Measurements from ENCODE around the gene DDN. TPM values are rescaled to one million over a fixed set of nuclear protein-coding genes. Genes with fewer than 3 reads are reported as not detected.
A peak's percentile ranks its signal among the peaks of the same experiment; 100 is the strongest.

Gene DDN
- total and polyA plus RNA-seq, 9 of the 15 experiments (the other 6 are each of a cell fraction or from before 2014, with no cell fraction given), result 0.03 to 3.6 (median 1.6) TPM

DNA sequence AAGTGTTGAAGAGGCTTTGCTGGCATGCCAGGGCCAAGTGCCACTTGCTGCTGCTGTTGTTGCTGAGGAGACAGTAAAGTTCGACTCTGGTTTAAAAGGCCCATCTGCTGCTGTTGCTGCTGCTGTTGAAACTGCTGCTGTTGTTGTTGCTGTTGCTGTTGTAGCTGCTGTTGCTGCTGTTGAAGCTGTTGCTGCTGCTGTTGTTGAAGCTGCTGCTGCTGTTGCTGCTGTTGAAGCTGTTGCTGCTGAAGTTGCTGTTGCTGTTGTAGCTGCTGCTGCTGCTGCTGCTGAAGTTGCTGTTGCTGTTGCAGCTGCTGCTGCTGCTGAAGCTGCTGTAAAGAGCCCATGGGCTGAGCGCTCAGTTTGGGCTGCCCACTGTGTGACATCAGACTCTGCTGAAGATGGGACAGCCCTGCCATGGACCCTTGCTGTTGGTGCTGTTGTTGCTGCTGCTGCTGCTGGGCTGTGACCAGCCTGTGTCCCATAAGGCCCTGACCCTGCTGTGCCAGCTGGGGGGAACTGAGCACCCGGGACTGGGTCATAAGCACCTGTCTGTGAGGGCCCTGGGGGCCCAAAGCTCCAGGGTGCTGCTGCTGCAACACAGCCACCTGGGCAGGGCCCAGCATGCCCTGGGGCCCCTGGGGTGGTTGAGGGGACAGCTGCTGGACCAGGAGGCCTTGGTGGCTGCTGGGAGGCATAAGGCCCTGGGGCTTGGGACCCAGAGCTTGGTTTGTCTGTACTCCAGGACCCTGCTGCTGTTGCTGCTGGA, 33.7 kb upstream of the DDN start:
- in situ Hi-C loops (cut with MboI), result no loop called here
- TF ChIP-seq ZNF785 (CRISPR knock-in tag; IDR thresholded peaks at IDR 0.05) (no peak), MYNN (IDR thresholded peaks at IDR 0.05) (0 out of 2 replicates have a peak, but pooled peaks have one; percentile 27), MYNN (CRISPR knock-in tag; IDR thresholded peaks at IDR 0.05) (no peak)
- no peak overlapping the region for H2AFZ ChIP-seq (ENCODE audit: low read depth, low read length)
- no peak overlapping the region for H3K4me3 ChIP-seq
- ChIA-PET CTCF (ENCODE audit: low intra/inter-chr PET ratio) (no interaction called here), POLR2A (interaction anchor here (0.6 to 12.9 kb wide), 7 partner anchors 9 to 487 kb away, joined by 3 to 78 read pairs (median 6); partner anchors contain the start of gene PRKAG1)
- H3K9me3 ChIP-seq (replicated peaks; ENCODE audit: control insufficient read depth, insufficient read depth, low read depth, low read length), result no peaks in the 10 kb centered on the region
- no peak for FAIRE-seq
- no peak overlapping the region for H3K27ac ChIP-seq (ENCODE audit: extremely low read depth, low read depth, low read length)
- no peaks in the 10 kb centered on the region for H3K27me3 ChIP-seq (ENCODE audit: control insufficient read depth in 2 of 2, insufficient read depth in 2 of 2, low read length in 2 of 2)
- no peaks in the 10 kb centered on the region for H3K79me2 ChIP-seq (ENCODE audit: control insufficient read depth, insufficient read depth, low read length)
- 97% methylated on average over 3 of the region's 3 CpGs for WGBS (ENCODE audit: insufficient coverage, low coverage, missing lambda C conversion rate)
- H3K4me1 ChIP-seq (replicated peaks in 1 of 2; ENCODE audit: control insufficient read depth in 2 of 2, insufficient read depth in 2 of 2, low read length in 2 of 2), result peaks cover 0 to 13% of the 10 kb centered on the region in 2 experiments; a peak in 1 of 5 replicates
- no peaks in the 10 kb centered on the region; the same call in 1 of the 2 replicates for H4K20me1 ChIP-seq (replicated peaks; ENCODE audit: control insufficient read depth, insufficient read depth, low read length)
- ATAC-seq, result no peak
- BruUV-seq (replicated peaks), result no TSS peak
- intact Hi-C loops (cut with micrococcal nuclease), result no loop called here
- H3K36me3 ChIP-seq (ENCODE audit: control insufficient read depth, insufficient read depth, low read length), result peaks cover 97% of the 10 kb centered on the region
- peak overlapping the region in 1 of 2 experiments; percentile 41; a peak in 1 of 4 replicates for H3K9ac ChIP-seq (ENCODE audit: insufficient read depth in 1 of 2, low read depth in 2 of 2, low read length in 2 of 2)
- H3K9me1 ChIP-seq (ENCODE audit: control insufficient read depth, insufficient read depth, low read length), result no peaks in the 10 kb centered on the region
- H3K4me2 ChIP-seq (ENCODE audit: insufficient read depth, low read length), result no peak overlapping the region
- no peak for DNase-seq (ENCODE audit: extremely low read depth in 1 of 4, low spot score in 3 of 4)

DNA sequence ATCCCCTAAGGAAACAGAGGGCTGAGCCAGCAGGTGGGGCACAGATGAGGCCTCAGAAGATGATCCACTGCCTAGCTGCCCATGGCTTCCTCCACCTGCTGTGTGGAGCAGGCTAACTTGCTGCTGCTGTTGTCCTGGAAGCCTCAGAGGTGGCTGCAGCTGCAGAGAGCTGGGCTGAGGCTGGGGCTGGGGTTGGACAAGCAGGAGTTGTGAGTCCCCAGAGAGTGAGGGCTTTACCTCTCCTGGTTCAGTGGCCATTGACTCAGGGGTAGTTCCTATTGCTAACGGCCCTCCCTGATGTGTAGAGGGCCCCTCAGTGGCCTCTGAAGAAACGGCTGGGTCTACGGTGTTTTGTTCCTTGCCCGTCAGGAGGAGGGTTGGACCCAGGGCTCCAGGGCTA, 33.1 kb upstream of the DDN start:
- Histone ChIP-seq H3K4me3 (no peak overlapping the region), H3K27ac (ENCODE audit: extremely low read depth, low read depth, low read length) (no peak overlapping the region), H3K79me2 (ENCODE audit: control insufficient read depth, insufficient read depth, low read length) (no peaks in the 10 kb centered on the region), H3K4me1 (replicated peaks in 1 of 2; ENCODE audit: control insufficient read depth in 2 of 2, insufficient read depth in 2 of 2, low read length in 2 of 2) (peaks cover 0 to 13% of the 10 kb centered on the region in 2 experiments; a peak in 1 of 5 replicates), H3K9me1 (ENCODE audit: control insufficient read depth, insufficient read depth, low read length) (no peaks in the 10 kb centered on the region), H3K9ac (ENCODE audit: insufficient read depth in 1 of 2, low read depth in 2 of 2, low read length in 2 of 2) (peak overlapping the region in 1 of 2 experiments; percentile 65; a peak in 2 of 4 replicates), H3K4me2 (ENCODE audit: insufficient read depth, low read length) (no peak overlapping the region), H4K20me1 (replicated peaks; ENCODE audit: control insufficient read depth, insufficient read depth, low read length) (no peaks in the 10 kb centered on the region; the same call in 1 of the 2 replicates), H3K27me3 (ENCODE audit: control insufficient read depth in 2 of 2, insufficient read depth in 2 of 2, low read length in 2 of 2) (no peaks in the 10 kb centered on the region), H3K36me3 (ENCODE audit: control insufficient read depth, insufficient read depth, low read length) (peaks cover 97% of the 10 kb centered on the region), H3K9me3 (replicated peaks; ENCODE audit: control insufficient read depth, insufficient read depth, low read depth, low read length) (no peaks in the 10 kb centered on the region), H2AFZ (ENCODE audit: low read depth, low read length) (no peak overlapping the region)
- 81% methylated on average over 4 of the region's 4 CpGs for WGBS (ENCODE audit: insufficient coverage, low coverage, missing lambda C conversion rate)
- intact Hi-C loops (cut with micrococcal nuclease) (no loop called here), in situ Hi-C loops (cut with MboI) (no loop called here)
- ChIA-PET CTCF (ENCODE audit: low intra/inter-chr PET ratio) (no interaction called here), POLR2A (interaction anchor here (1.8 to 12.9 kb wide), 3 partner anchors 11 to 16 kb away, joined by 5 to 78 read pairs (median 13); partner anchors contain the start of gene PRKAG1)
- DNase-seq (ENCODE audit: extremely low read depth in 1 of 4, low spot score in 3 of 4), result no peak
- ATAC-seq, result peak; percentile 10; the same call in 2 of the 3 replicates
- BruUV-seq (replicated peaks), result no TSS peak
- no peak for FAIRE-seq
- no peak for TF ChIP-seq GTF2F1 (IDR thresholded peaks at IDR 0.05; ENCODE audit: low read depth, low read length)
- no peak for TF ChIP-seq POLR2AphosphoS5 (IDR thresholded peaks at IDR 0.05; ENCODE audit: control insufficient read depth, insufficient read depth, low read depth, low read length)
- TF ChIP-seq PTRF (tag; IDR thresholded peaks at IDR 0.05), result no peak
- TF ChIP-seq CBX2 (IDR thresholded peaks at IDR 0.05; ENCODE audit: insufficient read depth, low read length, poor library complexity, severe bottlenecking), result no peak
- TF ChIP-seq MIER1 (IDR thresholded peaks at IDR 0.05; ENCODE audit: low read depth), result no peak
- TF ChIP-seq CCNT2 (IDR thresholded peaks at IDR 0.05; ENCODE audit: borderline replicate concordance, extremely low read depth, insufficient read length, low read depth, low read length), result no peak
- TF ChIP-seq FOXJ2 (tag; IDR thresholded peaks at IDR 0.05), result no peak
- no peak for TF ChIP-seq LEF1 (IDR thresholded peaks at IDR 0.05)
- TF ChIP-seq ZNF57 (CRISPR knock-in tag; IDR thresholded peaks at IDR 0.05), result no peak
- no peak for TF ChIP-seq GATAD2A (IDR thresholded peaks at IDR 0.05)
- TF ChIP-seq, protein P1, sequence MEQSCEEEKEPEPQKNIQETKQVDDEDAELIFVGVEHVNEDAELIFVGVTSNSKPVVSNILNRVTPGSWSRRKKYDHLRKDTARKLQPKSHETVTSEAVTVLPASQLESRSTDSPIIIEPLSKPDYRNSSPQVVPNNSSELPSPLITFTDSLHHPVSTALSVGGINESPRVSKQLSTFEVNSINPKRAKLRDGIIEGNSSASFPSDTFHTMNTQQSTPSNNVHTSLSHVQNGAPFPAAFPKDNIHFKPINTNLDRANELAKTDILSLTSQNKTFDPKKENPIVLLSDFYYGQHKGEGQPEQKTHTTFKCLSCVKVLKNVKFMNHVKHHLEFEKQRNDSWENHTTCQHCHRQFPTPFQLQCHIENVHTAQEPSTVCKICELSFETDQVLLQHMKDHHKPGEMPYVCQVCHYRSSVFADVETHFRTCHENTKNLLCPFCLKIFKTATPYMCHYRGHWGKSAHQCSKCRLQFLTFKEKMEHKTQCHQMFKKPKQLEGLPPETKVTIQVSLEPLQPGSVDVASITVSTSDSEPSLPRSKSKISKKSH (CRISPR knock-in tag; IDR thresholded peaks at IDR 0.05), result no peak
- TF ChIP-seq PHB (CRISPR knock-in tag; IDR thresholded peaks at IDR 0.05), result no peak
- no peak for TF ChIP-seq RFX1 (IDR thresholded peaks at IDR 0.05)

All from K562 (cell line).